ENCODE measurements around the gene BMPR1B.

- TF ChIP-seq, protein P1, sequence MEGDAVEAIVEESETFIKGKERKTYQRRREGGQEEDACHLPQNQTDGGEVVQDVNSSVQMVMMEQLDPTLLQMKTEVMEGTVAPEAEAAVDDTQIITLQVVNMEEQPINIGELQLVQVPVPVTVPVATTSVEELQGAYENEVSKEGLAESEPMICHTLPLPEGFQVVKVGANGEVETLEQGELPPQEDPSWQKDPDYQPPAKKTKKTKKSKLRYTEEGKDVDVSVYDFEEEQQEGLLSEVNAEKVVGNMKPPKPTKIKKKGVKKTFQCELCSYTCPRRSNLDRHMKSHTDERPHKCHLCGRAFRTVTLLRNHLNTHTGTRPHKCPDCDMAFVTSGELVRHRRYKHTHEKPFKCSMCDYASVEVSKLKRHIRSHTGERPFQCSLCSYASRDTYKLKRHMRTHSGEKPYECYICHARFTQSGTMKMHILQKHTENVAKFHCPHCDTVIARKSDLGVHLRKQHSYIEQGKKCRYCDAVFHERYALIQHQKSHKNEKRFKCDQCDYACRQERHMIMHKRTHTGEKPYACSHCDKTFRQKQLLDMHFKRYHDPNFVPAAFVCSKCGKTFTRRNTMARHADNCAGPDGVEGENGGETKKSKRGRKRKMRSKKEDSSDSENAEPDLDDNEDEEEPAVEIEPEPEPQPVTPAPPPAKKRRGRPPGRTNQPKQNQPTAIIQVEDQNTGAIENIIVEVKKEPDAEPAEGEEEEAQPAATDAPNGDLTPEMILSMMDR (IDR thresholded peaks at IDR 0.05): no peak
- TF ChIP-seq, protein P2, sequence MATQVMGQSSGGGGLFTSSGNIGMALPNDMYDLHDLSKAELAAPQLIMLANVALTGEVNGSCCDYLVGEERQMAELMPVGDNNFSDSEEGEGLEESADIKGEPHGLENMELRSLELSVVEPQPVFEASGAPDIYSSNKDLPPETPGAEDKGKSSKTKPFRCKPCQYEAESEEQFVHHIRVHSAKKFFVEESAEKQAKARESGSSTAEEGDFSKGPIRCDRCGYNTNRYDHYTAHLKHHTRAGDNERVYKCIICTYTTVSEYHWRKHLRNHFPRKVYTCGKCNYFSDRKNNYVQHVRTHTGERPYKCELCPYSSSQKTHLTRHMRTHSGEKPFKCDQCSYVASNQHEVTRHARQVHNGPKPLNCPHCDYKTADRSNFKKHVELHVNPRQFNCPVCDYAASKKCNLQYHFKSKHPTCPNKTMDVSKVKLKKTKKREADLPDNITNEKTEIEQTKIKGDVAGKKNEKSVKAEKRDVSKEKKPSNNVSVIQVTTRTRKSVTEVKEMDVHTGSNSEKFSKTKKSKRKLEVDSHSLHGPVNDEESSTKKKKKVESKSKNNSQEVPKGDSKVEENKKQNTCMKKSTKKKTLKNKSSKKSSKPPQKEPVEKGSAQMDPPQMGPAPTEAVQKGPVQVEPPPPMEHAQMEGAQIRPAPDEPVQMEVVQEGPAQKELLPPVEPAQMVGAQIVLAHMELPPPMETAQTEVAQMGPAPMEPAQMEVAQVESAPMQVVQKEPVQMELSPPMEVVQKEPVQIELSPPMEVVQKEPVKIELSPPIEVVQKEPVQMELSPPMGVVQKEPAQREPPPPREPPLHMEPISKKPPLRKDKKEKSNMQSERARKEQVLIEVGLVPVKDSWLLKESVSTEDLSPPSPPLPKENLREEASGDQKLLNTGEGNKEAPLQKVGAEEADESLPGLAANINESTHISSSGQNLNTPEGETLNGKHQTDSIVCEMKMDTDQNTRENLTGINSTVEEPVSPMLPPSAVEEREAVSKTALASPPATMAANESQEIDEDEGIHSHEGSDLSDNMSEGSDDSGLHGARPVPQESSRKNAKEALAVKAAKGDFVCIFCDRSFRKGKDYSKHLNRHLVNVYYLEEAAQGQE (IDR thresholded peaks at IDR 0.05; ENCODE audit: insufficient read depth in 1 of 2, low read depth in 2 of 2, low read length in 1 of 2): no peak
- TF ChIP-seq TCF7L2 (IDR thresholded peaks at IDR 0.05; ENCODE audit: low read depth, low read length): no peak
These were observed 189.9 kb downstream of the BMPR1B start for GRCh38 chr4:94947681-94948108.
